ENCODE data around the gene CBARP. TPM values are rescaled to one million over a fixed set of nuclear protein-coding genes. Genes with fewer than 3 reads are reported as not detected.

Gene CBARP
- total and polyA plus RNA-seq, 2 of the 13 experiments (the other 11 are each of a cell fraction or from before 2014, with no cell fraction given): 1.2 to 1.4 TPM

DNA sequence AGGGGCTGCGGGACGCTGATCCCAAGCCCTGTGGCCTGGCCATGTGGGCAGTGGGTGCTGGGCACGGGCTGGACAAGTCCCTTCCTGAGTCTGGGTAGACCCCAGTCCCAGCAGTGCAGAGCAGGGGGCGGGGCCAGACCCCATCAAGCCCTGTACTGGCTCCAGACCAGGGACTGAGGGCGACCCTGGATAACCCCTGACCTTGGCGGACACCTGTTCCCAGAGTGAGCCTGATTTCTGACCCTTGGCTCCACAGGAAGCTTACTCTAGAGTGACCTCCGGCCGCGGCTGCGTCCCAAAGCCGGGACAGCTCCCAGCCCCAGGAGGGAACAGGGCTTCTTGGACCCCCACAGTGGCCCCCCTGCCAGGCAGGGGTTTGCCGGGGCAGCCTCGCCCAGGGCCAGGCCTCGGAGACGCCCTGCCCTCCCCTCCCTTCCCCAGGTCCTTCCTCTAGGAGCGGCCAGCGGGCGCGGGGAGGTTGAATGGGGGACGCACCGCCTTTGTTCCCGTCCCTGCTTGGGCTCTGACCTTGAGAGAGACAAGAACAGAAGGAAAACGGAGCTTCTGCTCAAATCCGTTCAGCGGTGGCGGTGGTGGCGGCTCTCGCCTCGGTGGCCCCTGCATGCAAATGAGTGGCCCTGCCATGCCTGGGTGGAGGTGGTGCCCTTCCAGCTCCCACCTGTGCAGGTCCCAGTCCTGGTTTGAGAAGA lies 45.6 kb upstream of the CBARP start (continued):
- TF ChIP-seq XBP1 (CRISPR knock-in tag; IDR thresholded peaks at IDR 0.05) (no peak), ZSCAN25 (CRISPR knock-in tag; IDR thresholded peaks at IDR 0.05) (peak; percentile 62), NR1H2 (CRISPR knock-in tag; IDR thresholded peaks at IDR 0.05; ENCODE audit: borderline replicate concordance, low read depth) (peak; percentile 94; the same call in 1 of the 2 replicates), CC2D1A (CRISPR knock-in tag; IDR thresholded peaks at IDR 0.05) (no peak), IKZF4 (CRISPR knock-in tag; IDR thresholded peaks at IDR 0.05; ENCODE audit: borderline replicate concordance, low read depth, not compliant biosample characterization) (no peak), GRHL1 (CRISPR knock-in tag; conservative IDR thresholded peaks at IDR 0.05) (no peak), PITX1 (CRISPR knock-in tag; IDR thresholded peaks at IDR 0.05) (peak; percentile 76; the same call in 1 of the 2 replicates), MAFG (CRISPR knock-in tag; IDR thresholded peaks at IDR 0.05) (no peak), IRF9 (CRISPR knock-in tag; IDR thresholded peaks at IDR 0.05; ENCODE audit: borderline replicate concordance) (no peak), RARA (CRISPR knock-in tag; IDR thresholded peaks at IDR 0.05) (peak; percentile 94), CCDC6 (CRISPR knock-in tag; IDR thresholded peaks at IDR 0.05) (no peak), ZNF282 (IDR thresholded peaks at IDR 0.05; ENCODE audit: partially characterized antibody) (no peak), ZNF629 (CRISPR knock-in tag; conservative IDR thresholded peaks at IDR 0.05) (no peak), NR2F6 (IDR thresholded peaks at IDR 0.05) (peak; percentile 95), NR2F6 (CRISPR knock-in tag; IDR thresholded peaks at IDR 0.05) (peak; percentile 97), ZNF576 (CRISPR knock-in tag; IDR thresholded peaks at IDR 0.05) (no peak), KLF16 (CRISPR knock-in tag; IDR thresholded peaks at IDR 0.05) (no peak), FOXA3 (CRISPR knock-in tag; IDR thresholded peaks at IDR 0.05) (0 out of 2 replicates have a peak, but pooled peaks have one; percentile 42), ZFP1 (CRISPR knock-in tag; IDR thresholded peaks at IDR 0.05) (0 out of 2 replicates have a peak, but pooled peaks have one; percentile 6), ZNF432 (CRISPR knock-in tag; IDR thresholded peaks at IDR 0.05; ENCODE audit: borderline replicate concordance) (no peak), SNAI1 (CRISPR knock-in tag; IDR thresholded peaks at IDR 0.05; ENCODE audit: borderline replicate concordance) (peak; percentile 92; the same call in 1 of the 2 replicates), ZNF317 (CRISPR knock-in tag; IDR thresholded peaks at IDR 0.05) (no peak), ZNF207 (IDR thresholded peaks at IDR 0.05; ENCODE audit: borderline replicate concordance) (no peak), SUZ12 (IDR thresholded peaks at IDR 0.05; ENCODE audit: low read depth, low read length) (no peak), ZBTB3 (CRISPR knock-in tag; IDR thresholded peaks at IDR 0.05; ENCODE audit: borderline replicate concordance, low read depth) (no peak), ZNF577 (CRISPR knock-in tag; IDR thresholded peaks at IDR 0.05; ENCODE audit: borderline replicate concordance, low read depth) (no peak)
- TF ChIP-seq, protein P1, sequence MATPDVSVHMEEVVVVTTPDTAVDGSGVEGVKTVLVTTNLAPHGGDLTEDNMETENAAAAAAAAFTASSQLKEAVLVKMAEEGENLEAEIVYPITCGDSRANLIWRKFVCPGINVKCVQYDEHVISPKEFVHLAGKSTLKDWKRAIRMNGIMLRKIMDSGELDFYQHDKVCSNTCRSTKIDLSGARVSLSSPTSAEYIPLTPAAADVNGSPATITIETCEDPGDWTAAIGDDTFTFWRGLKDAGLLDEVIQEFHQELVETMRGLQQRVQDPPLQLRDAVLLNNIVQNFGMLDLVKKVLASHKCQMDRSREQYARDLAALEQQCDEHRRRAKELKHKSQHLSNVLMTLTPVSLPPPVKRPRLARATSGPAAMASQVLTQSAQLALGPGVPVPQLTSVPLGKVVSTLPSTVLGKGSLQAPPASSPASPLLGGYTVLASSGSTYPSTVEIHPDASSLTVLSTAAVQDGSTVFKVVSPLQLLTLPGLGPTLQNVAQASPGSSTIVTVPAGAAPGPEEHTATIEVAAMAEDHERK (CRISPR knock-in tag; IDR thresholded peaks at IDR 0.05; ENCODE audit: low read depth): no peak
